Smooth muscle cell (in vitro differentiated cells): ENCODE data around the gene CWC25. TPM values are rescaled to one million over a fixed set of nuclear protein-coding genes. Genes with fewer than 3 reads are reported as not detected.
A peak's percentile ranks its signal among the peaks of the same experiment; 100 is the strongest.

Source experiments
- DNase-seq: peaks from one replicate; lab custom pipeline; 2025; ENCODE audit not compliant: unreplicated experiment; lab: John Stamatoyannopoulos, UW
- H2AFZ ChIP-seq: fragments of 200-600 bp; sonication (generic); 2 replicates; pipeline ENCODE4 v1.6.0; 2016; ENCODE audit warnings: antibody characterized with exemption, low read depth, mild to moderate bottlenecking
- H3F3A ChIP-seq: fragments of 200-600 bp; sonication (generic); 2 replicates; pipeline ENCODE4 v1.6.0; 2017; ENCODE audit warnings: antibody characterized with exemption, low read depth
- H3K27ac ChIP-seq: fragments of 200-600 bp; sonication (generic); 2 replicates; pipeline ENCODE4 v1.5.1; 2016; ENCODE audit warnings: low read depth, mild to moderate bottlenecking
- H3K27me3 ChIP-seq: fragments of 200-600 bp; sonication (generic); 2 replicates; pipeline ENCODE4 v1.6.1; 2016; ENCODE audit warnings: low read depth, mild to moderate bottlenecking
- H3K36me3 ChIP-seq: fragments of 200-600 bp; sonication (generic); 2 replicates; pipeline ENCODE4 v1.5.1; 2016; ENCODE audit warnings: low read depth
- H3K4me1 ChIP-seq: fragments of 200-600 bp; sonication (generic); 2 replicates; pipeline ENCODE4 v1.5.1; 2016; ENCODE audit warnings: low read depth
- H3K4me2 ChIP-seq: fragments of 200-600 bp; sonication (generic); 2 replicates; pipeline ENCODE4 v1.6.0; 2016; ENCODE audit warnings: mild to moderate bottlenecking
- H3K4me3 ChIP-seq: fragments of 200-600 bp; sonication (generic); 2 replicates; pipeline ENCODE4 v1.5.1; 2016; ENCODE audit warnings: mild to moderate bottlenecking
- H3K79me2 ChIP-seq: fragments of 200-600 bp; sonication (generic); 2 replicates; pipeline ENCODE4 v1.6.0; 2016; ENCODE audit warnings: low read depth, mild to moderate bottlenecking
- H3K9ac ChIP-seq: fragments of 200-600 bp; sonication (generic); 2 replicates; pipeline ENCODE4 v1.6.0; 2016; ENCODE audit warnings: low read depth
- H3K9me3 ChIP-seq: fragments of 200-600 bp; sonication (generic); replicated peaks from 2 replicates; pipeline ENCODE4 v1.5.1; 2016; ENCODE audit warnings: low read depth
- H4K20me1 ChIP-seq: fragments of 200-600 bp; sonication (generic); 2 replicates; pipeline ENCODE4 v1.6.0; 2016; ENCODE audit warnings: low read depth
- WGBS: methylation state at CpG from one replicate; pipeline ENCODE4 v1.1.7; 2016; ENCODE audit warnings: low lambda C conversion rate; 5-methylcytosine and 5-hydroxymethylcytosine counted together
- polyA plus RNA-seq: library from polyadenylated mRNA; unstranded; fragments of >200 nt; fragmentation: Nextera tagmentation; extraction: Ambion mirVana; gene quantifications from 2 replicates; pipeline ENCODE4 v1.2.1, GENCODE V29; 2016
- total RNA-seq: library from RNA; depleted of rRNA; stranded (reverse); fragments of >200 nt; gene quantifications from 2 replicates; pipeline ENCODE4 v1.2.3, GENCODE V29; 2014
- TF ChIP-seq, protein P1 (sequence below): fragments of 200-600 bp; sonication (generic); IDR thresholded peaks from 2 replicates; pipeline ENCODE4 v1.5.1; 2017; ENCODE audit warnings: borderline replicate concordance, mild to moderate bottlenecking, antibody characterized with exemption; ENCODE audit not compliant: insufficient read depth, poor library complexity, severe bottlenecking

The CWC25 gene
- total and polyA plus RNA-seq, 2 experiments from 2014 or later: 9.2 to 11.0 TPM

DNA sequence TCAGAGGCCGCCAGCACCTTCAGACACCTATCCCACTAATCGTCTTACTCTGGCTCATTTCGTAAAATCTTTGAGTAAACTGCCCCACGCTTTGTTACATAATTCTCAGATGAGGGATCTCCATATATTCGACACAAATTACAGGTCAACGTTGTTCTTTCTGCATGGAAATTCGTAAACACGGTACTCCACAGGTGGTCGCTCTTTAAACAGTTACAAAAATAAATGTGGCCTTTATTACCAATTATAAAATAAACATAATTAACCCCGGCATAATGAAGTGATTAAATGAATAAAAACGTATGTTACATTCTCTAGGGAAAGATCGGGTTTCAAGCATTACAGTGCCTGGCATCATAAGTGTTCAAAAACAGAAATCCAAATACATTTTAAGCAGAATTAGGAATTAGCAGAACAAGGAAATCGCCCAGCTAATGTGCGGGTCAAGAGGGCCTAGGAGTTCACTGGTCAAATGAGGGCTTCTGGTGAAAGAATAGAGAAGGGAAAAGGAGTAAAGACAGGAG lies 24.8 kb downstream of the CWC25 start:
- no peaks in the 10 kb centered on the region for H3F3A ChIP-seq
- H3K79me2 ChIP-seq: peaks cover 39% of the 10 kb centered on the region
- H3K27me3 ChIP-seq: no peaks in the 10 kb centered on the region
- TF ChIP-seq, protein P1, sequence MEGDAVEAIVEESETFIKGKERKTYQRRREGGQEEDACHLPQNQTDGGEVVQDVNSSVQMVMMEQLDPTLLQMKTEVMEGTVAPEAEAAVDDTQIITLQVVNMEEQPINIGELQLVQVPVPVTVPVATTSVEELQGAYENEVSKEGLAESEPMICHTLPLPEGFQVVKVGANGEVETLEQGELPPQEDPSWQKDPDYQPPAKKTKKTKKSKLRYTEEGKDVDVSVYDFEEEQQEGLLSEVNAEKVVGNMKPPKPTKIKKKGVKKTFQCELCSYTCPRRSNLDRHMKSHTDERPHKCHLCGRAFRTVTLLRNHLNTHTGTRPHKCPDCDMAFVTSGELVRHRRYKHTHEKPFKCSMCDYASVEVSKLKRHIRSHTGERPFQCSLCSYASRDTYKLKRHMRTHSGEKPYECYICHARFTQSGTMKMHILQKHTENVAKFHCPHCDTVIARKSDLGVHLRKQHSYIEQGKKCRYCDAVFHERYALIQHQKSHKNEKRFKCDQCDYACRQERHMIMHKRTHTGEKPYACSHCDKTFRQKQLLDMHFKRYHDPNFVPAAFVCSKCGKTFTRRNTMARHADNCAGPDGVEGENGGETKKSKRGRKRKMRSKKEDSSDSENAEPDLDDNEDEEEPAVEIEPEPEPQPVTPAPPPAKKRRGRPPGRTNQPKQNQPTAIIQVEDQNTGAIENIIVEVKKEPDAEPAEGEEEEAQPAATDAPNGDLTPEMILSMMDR: no peak
- no peak overlapping the region for H2AFZ ChIP-seq
- DNase-seq: no peak
- peaks cover 7% of the 10 kb centered on the region for H3K36me3 ChIP-seq
- peak overlapping the region; percentile 94 for H3K4me2 ChIP-seq
- 36% methylated on average over 14 of the region's 14 CpGs for WGBS
- H3K4me3 ChIP-seq: peak overlapping the region; percentile 92
- peak overlapping the region; percentile 99 for H3K27ac ChIP-seq
- no peaks in the 10 kb centered on the region for H3K9me3 ChIP-seq
- H3K9ac ChIP-seq: no peak overlapping the region
- peaks cover 14% of the 10 kb centered on the region for H3K4me1 ChIP-seq
- H4K20me1 ChIP-seq: peaks cover 38% of the 10 kb centered on the region

DNA sequence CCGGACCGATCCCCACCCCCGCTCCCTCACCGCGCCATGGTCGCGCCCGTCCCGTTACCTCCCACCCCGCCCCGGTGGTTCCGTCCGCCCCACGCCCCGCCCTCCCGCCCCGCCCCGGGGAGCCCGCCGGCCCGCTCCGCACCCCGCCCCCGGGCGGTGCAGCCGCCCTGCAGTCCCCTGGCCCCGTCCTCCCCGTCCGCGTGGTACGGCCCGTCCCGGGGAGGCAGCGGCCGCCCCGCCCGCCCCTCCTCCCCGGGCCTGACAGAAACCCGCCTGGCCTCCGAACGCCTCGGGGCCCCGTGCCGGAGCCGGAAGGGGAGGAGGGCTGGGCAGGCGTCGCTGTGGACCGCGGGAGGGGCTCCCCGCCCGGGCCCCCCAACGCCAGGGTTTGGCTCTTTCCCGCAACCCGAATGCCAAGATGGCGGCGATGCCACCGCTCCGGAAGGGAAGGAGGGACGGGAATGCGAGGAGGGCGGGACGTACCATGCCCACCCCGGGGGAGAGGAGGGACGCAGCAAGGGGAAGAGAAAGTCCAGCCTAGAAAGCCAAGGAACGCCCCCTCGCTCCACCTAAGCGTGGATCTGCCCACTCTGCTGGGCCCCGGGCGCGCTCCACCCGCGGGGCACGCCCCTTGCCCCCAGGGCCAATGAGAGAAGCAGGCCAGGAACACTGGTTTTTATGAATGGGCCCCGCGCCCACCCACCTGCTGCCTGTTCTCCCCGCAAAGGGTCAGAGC lies 25.5 kb downstream of the CWC25 start, which contains the start of gene PIP4K2B:
Gene PIP4K2B (minus strand): TSS at position 56 of the 736 bp plus-strand sequence. CDS start 132 bp downstream, outside the sequence.
- 3% methylated on average over 6 of the region's 76 CpGs for WGBS
- Histone ChIP-seq H2AFZ (no peak within 1 kb of the TSS), H3K36me3 (peaks cover 7% of the 10 kb centered on the region), H4K20me1 (peaks cover 42% of the 10 kb centered on the region), H3K27ac (peak within 1 kb of the TSS; percentile 99), H3K4me3 (peak within 1 kb of the TSS; percentile 92), H3K27me3 (no peaks in the 10 kb centered on the region), H3K4me2 (peak within 1 kb of the TSS; percentile 94), H3K9ac (peak within 1 kb of the TSS; percentile 100), H3K79me2 (peaks cover 43% of the 10 kb centered on the region), H3F3A (no peaks in the 10 kb centered on the region), H3K4me1 (peaks cover 14% of the 10 kb centered on the region), H3K9me3 (no peaks in the 10 kb centered on the region)
- TF ChIP-seq, protein P1: no peak
- peak; percentile 92 for DNase-seq

DNA sequence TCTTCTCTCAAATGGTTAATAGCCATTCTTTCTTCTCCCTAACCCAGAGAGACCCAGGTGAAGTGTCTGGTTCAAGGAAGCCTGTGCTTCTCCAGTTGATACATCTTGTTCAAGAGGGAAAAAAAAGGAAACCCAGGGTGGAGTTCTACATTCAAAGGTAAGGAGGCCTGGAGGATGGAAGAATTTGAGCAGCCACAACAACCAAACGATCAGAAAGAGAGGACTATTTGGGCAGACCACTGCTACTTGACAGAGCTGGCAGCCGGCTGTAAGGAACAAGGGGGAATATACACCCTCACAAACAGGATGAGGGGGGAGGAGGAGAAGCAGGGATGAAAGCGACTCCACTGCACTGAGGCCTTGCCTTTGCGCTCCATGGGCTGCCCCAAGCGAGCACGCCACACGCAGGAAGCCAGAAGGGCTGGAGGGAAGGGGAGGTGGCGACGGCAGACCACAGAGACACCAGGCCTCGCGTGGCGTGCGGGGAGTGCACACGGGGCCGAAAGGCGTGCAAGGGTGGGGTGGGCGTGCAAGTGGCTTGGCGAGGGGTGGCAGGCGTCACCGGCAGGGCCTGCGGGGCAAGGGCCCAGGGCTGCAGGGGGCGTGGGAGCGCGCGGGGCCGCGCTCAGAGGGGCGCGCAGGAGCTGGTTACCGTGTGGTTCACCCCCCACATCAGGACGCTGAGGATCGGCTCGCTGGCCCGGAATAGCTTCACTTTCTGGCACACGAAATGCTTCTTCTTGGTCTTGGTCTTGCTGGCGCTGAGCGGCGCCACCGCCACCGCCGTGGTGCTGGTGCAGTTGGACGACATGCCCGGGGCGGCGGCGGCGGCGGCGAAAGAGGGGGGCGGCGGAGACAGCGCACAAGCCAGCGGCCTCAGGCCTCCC lies 26.3 kb downstream of the CWC25 start:
- H3F3A ChIP-seq: no peaks in the 10 kb centered on the region
- peaks cover 1% of the 10 kb centered on the region for H3K36me3 ChIP-seq
- no peaks in the 10 kb centered on the region for H3K9me3 ChIP-seq
- no peaks in the 10 kb centered on the region for H3K27me3 ChIP-seq
- peak overlapping the region; percentile 100 for H3K9ac ChIP-seq
- H3K79me2 ChIP-seq: peaks cover 51% of the 10 kb centered on the region
- TF ChIP-seq, protein P1: no peak
- under 1% methylated on average over 39 of the region's 53 CpGs for WGBS
- no peak for DNase-seq
- no peak overlapping the region for H2AFZ ChIP-seq
- peaks cover 14% of the 10 kb centered on the region for H3K4me1 ChIP-seq
- H3K27ac ChIP-seq: peak overlapping the region; percentile 99
- H4K20me1 ChIP-seq: peaks cover 50% of the 10 kb centered on the region
- peak overlapping the region; percentile 94 for H3K4me2 ChIP-seq
- peak overlapping the region; percentile 92 for H3K4me3 ChIP-seq
